NCI-H1417 (cell line): Measurements from ENCODE around the gene TSPAN12.

Source experiments
- DNase-seq, 3 experiments: peaks; one replicate each; lab custom pipeline; 2025; lab: John Stamatoyannopoulos, UW

TSPAN12 gene

GRCh38 chr7:120842121-120842621, 15.8 kb downstream of the TSPAN12 start:
- peak; percentile 62 to 97 (median 84) for DNase-seq

GRCh38 chr7:120841608-120842007, 16.3 kb downstream of the TSPAN12 start:
- DNase-seq, result no peak

- DNase-seq, result peak in 1 of 3 experiments; percentile 41
Measured at GRCh38 chr7:120838281-120838682, 19.7 kb downstream of the TSPAN12 start.

GRCh38 chr7:120837599-120837998, 20.3 kb downstream of the TSPAN12 start:
- DNase-seq, result no peak

GRCh38 chr7:120836556-120837115, 21.3 kb downstream of the TSPAN12 start:
- DNase-seq, result no peak

- DNase-seq, result no peak
Measured at GRCh38 chr7:120834726-120835125, 23.2 kb downstream of the TSPAN12 start.

- DNase-seq, result peak in 2 of 3 experiments; percentile 57 to 91
Measured at GRCh38 chr7:120833546-120833945, 24.4 kb downstream of the TSPAN12 start.

GRCh38 chr7:120832803-120833202, 25.1 kb downstream of the TSPAN12 start:
- peak in 1 of 3 experiments; percentile 38 for DNase-seq

GRCh38 chr7:120831260-120831659, 26.7 kb downstream of the TSPAN12 start:
- DNase-seq, result no peak

GRCh38 chr7:120829487-120829886, 28.5 kb downstream of the TSPAN12 start:
- DNase-seq, result no peak

- DNase-seq, result no peak
Measured at GRCh38 chr7:120828528-120828927, 29.4 kb downstream of the TSPAN12 start.

GRCh38 chr7:120827371-120828118, 30.4 kb downstream of the TSPAN12 start:
- DNase-seq, result no peak

- peak in 1 of 3 experiments; percentile 22 for DNase-seq
Measured at GRCh38 chr7:120825576-120825975, 32.4 kb downstream of the TSPAN12 start.

GRCh38 chr7:120825152-120825551, 32.8 kb downstream of the TSPAN12 start:
- DNase-seq, result no peak

GRCh38 chr7:120819861-120820260, 38.1 kb downstream of the TSPAN12 start:
- peak; percentile 14 to 61 (median 23) for DNase-seq

- DNase-seq, result no peak
Measured at GRCh38 chr7:120817851-120818250, 40.1 kb downstream of the TSPAN12 start.

GRCh38 chr7:120814253-120814939, 43.5 kb downstream of the TSPAN12 start:
- no peak for DNase-seq

GRCh38 chr7:120813546-120814252, 44.2 kb downstream of the TSPAN12 start:
- DNase-seq, result no peak

- peak in 1 of 3 experiments; percentile 45 for DNase-seq
Measured at GRCh38 chr7:120813089-120813488, 44.9 kb downstream of the TSPAN12 start.

GRCh38 chr7:120809260-120809659, 48.7 kb downstream of the TSPAN12 start:
- no peak for DNase-seq

- no peak for DNase-seq
Measured at GRCh38 chr7:120807390-120807789, 50.6 kb downstream of the TSPAN12 start.

- DNase-seq, result peak in 1 of 3 experiments; percentile 41
Measured at GRCh38 chr7:120806669-120807068, 51.3 kb downstream of the TSPAN12 start.
